ENCODE results near the gene RAP1GAP.

Gene RAP1GAP

GRCh38 chr1:21625390-21626190 is 43.6 kb downstream of the RAP1GAP start:
- DNase-seq, result no peak

GRCh38 chr1:21624571-21625389 is 44.4 kb downstream of the RAP1GAP start:
- no peak for DNase-seq

GRCh38 chr1:21623410-21623961 is 45.7 kb downstream of the RAP1GAP start:
- no peak for DNase-seq

- DNase-seq, result peak in 2 of 4 experiments; percentile 39 to 62
These were observed 46.5 kb downstream of the RAP1GAP start for GRCh38 chr1:21622466-21623315.

GRCh38 chr1:21621761-21622436 is 47.3 kb downstream of the RAP1GAP start:
- no peak for DNase-seq

GRCh38 chr1:21621051-21621450 is 48.1 kb downstream of the RAP1GAP start:
- DNase-seq, result no peak

GRCh38 chr1:21620496-21620895 is 48.7 kb downstream of the RAP1GAP start:
- DNase-seq, result no peak

- DNase-seq, result no peak
These were observed 49.1 kb downstream of the RAP1GAP start for GRCh38 chr1:21620011-21620410.

GRCh38 chr1:21619375-21619947 is 49.7 kb downstream of the RAP1GAP start:
- DNase-seq, result no peak

GRCh38 chr1:21618561-21619374 is 50.4 kb downstream of the RAP1GAP start:
- DNase-seq, result no peak

- no peak for DNase-seq
These were observed 51.1 kb downstream of the RAP1GAP start for GRCh38 chr1:21618059-21618458.

- DNase-seq, result no peak
These were observed 51.9 kb downstream of the RAP1GAP start for GRCh38 chr1:21617126-21617738.

- peak; percentile 79 to 89 (median 84) for DNase-seq
These were observed 52.8 kb downstream of the RAP1GAP start for GRCh38 chr1:21616372-21616771.

- no peak for DNase-seq
These were observed 54.6 kb downstream of the RAP1GAP start for GRCh38 chr1:21614419-21615115.

- DNase-seq, result no peak
These were observed 55.9 kb downstream of the RAP1GAP start for GRCh38 chr1:21613072-21613867.

- no peak for DNase-seq
These were observed 57.1 kb downstream of the RAP1GAP start for GRCh38 chr1:21612057-21612456.

- DNase-seq, result no peak
These were observed 58.0 kb downstream of the RAP1GAP start for GRCh38 chr1:21610989-21611785.

- DNase-seq, result no peak
These were observed 59.1 kb downstream of the RAP1GAP start for GRCh38 chr1:21610027-21610426.
